ENCODE results near the gene C11orf87. TPM values are rescaled to one million over a fixed set of nuclear protein-coding genes. Genes with fewer than 3 reads are reported as not detected.

Gene C11orf87
- total RNA-seq, 2 donors from 2014 or later: not detected

- Histone ChIP-seq H3K36me3 (no peaks in the 10 kb centered on the region), H3K4me3 (no peak overlapping the region), H3K9me3 (no peaks in the 10 kb centered on the region), H3K27ac (no peak overlapping the region), H3K4me1 (no peaks in the 10 kb centered on the region), H3K27me3 (no peaks in the 10 kb centered on the region)
- no peak for DNase-seq (ENCODE audit: low spot score)
- TF ChIP-seq CTCF (IDR thresholded peaks at IDR 0.05): no peak
Measured at GRCh38 chr11:109443052-109443451, 21.1 kb downstream of the C11orf87 start.

GRCh38 chr11:109454857-109455256, 32.9 kb downstream of the C11orf87 start:
- no peak overlapping the region for H3K4me3 ChIP-seq
- DNase-seq (ENCODE audit: low spot score): no peak
- H3K27me3 ChIP-seq: no peaks in the 10 kb centered on the region
- no peaks in the 10 kb centered on the region for H3K36me3 ChIP-seq
- no peaks in the 10 kb centered on the region for H3K4me1 ChIP-seq
- H3K27ac ChIP-seq: no peak overlapping the region
- TF ChIP-seq CTCF (IDR thresholded peaks at IDR 0.05): no peak
- no peaks in the 10 kb centered on the region for H3K9me3 ChIP-seq

All from right atrium auricular region (tissue), 2 donors.